ENCODE measurements around the gene SPINT4. TPM values are rescaled to one million over a fixed set of nuclear protein-coding genes. Genes with fewer than 3 reads are reported as not detected.

SPINT4 gene
- total RNA-seq, 1 experiment from 2014 or later, result not detected

- no peak for ATAC-seq
- intact Hi-C loops (cut with micrococcal nuclease), result loop anchor here (10.0 kb wide), 1 partner anchor 141 kb away; the partner anchor contains the start of gene WFDC10A
- Histone ChIP-seq H3K27ac (ENCODE audit: low read length) (no peak overlapping the region), H3F3A (ENCODE audit: low read length, unreplicated experiment) (no peaks in the 10 kb centered on the region), H3K79me2 (ENCODE audit: low read length) (no peaks in the 10 kb centered on the region), H3K9me3 (ENCODE audit: low read length) (no peaks in the 10 kb centered on the region), H3K4me3 (ENCODE audit: low read length) (no peak overlapping the region), H3K9me2 (replicated peaks; ENCODE audit: low read length) (no peaks in the 10 kb centered on the region), H3K4me2 (ENCODE audit: low read length) (no peak overlapping the region), H3K4me1 (ENCODE audit: insufficient read depth, low read length) (no peaks in the 10 kb centered on the region), H3K27me3 (ENCODE audit: low read length) (no peaks in the 10 kb centered on the region), H3K36me3 (ENCODE audit: low read depth, low read length) (no peaks in the 10 kb centered on the region), H3K9ac (ENCODE audit: low read length) (no peak overlapping the region), H4K20me1 (ENCODE audit: low read length) (no peaks in the 10 kb centered on the region), H2AFZ (ENCODE audit: low read length) (no peak overlapping the region)
- no peak for DNase-seq
- CTCF ChIA-PET, result interaction anchor here (0.6 kb wide), 1 partner anchor 136 kb away, joined by 3 read pairs; the partner anchor contains the start of gene WFDC10A
- BruUV-seq (replicated peaks), result no TSS peak
- POLR2A ChIA-PET (ENCODE audit: unreplicated experiment), result no interaction called here
- TF ChIP-seq EZH2phosphoT487 (IDR thresholded peaks at IDR 0.05; ENCODE audit: borderline replicate concordance, low read length) (no peak), EZH2 (IDR thresholded peaks at IDR 0.05; ENCODE audit: low read length, unreplicated experiment) (no peak)
Observed at GRCh38 chr20:45765307-45765875, 43.2 kb downstream of the SPINT4 start.

DNA sequence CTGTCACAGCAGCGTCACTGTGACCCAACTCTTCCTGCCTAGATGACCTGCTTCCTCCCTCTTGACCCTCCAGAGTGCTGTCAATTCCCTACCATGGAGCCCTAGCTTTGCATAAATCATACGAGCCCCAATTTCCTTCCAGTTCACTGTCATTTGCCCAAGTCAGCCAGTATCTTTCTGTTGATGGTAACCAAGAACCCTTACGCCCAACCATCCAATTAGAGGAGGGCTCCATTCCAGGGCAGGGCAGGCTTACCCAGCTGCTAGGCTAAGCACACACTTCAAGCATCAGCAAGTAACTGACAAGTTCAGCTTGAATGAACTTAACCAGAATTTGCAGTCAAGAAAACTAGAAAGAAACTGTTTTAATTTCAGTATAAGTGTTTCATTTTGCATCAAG lies 43.8 kb downstream of the SPINT4 start:
- CTCF ChIA-PET, result no interaction called here
- no peak overlapping the region for H3K4me2 ChIP-seq (ENCODE audit: low read length)
- H3F3A ChIP-seq (ENCODE audit: low read length, unreplicated experiment), result no peaks in the 10 kb centered on the region
- H4K20me1 ChIP-seq (ENCODE audit: low read length), result no peaks in the 10 kb centered on the region
- POLR2A ChIA-PET (ENCODE audit: unreplicated experiment), result no interaction called here
- TF ChIP-seq, protein P1, sequence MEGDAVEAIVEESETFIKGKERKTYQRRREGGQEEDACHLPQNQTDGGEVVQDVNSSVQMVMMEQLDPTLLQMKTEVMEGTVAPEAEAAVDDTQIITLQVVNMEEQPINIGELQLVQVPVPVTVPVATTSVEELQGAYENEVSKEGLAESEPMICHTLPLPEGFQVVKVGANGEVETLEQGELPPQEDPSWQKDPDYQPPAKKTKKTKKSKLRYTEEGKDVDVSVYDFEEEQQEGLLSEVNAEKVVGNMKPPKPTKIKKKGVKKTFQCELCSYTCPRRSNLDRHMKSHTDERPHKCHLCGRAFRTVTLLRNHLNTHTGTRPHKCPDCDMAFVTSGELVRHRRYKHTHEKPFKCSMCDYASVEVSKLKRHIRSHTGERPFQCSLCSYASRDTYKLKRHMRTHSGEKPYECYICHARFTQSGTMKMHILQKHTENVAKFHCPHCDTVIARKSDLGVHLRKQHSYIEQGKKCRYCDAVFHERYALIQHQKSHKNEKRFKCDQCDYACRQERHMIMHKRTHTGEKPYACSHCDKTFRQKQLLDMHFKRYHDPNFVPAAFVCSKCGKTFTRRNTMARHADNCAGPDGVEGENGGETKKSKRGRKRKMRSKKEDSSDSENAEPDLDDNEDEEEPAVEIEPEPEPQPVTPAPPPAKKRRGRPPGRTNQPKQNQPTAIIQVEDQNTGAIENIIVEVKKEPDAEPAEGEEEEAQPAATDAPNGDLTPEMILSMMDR (conservative IDR thresholded peaks at IDR 0.05; ENCODE audit: low read depth, low read length), result no peak
- BruUV-seq (replicated peaks), result no TSS peak
- no peak for DNase-seq
- no peaks in the 10 kb centered on the region for H3K36me3 ChIP-seq (ENCODE audit: low read depth, low read length)
- intact Hi-C loops (cut with micrococcal nuclease), result loop anchor here (10.0 kb wide), 1 partner anchor 141 kb away; the partner anchor contains the start of gene WFDC10A
- H3K9me2 ChIP-seq (replicated peaks; ENCODE audit: low read length), result no peaks in the 10 kb centered on the region
- ATAC-seq, result no peak
- H2AFZ ChIP-seq (ENCODE audit: low read length), result no peak overlapping the region
- H3K9ac ChIP-seq (ENCODE audit: low read length), result no peak overlapping the region
- H3K79me2 ChIP-seq (ENCODE audit: low read length), result no peaks in the 10 kb centered on the region
- no peaks in the 10 kb centered on the region for H3K4me1 ChIP-seq (ENCODE audit: insufficient read depth, low read length)
- no peak overlapping the region for H3K4me3 ChIP-seq (ENCODE audit: low read length)
- no peak overlapping the region for H3K27ac ChIP-seq (ENCODE audit: low read length)
- no peaks in the 10 kb centered on the region for H3K27me3 ChIP-seq (ENCODE audit: low read length)
- H3K9me3 ChIP-seq (ENCODE audit: low read length), result no peaks in the 10 kb centered on the region

GRCh38 chr20:45768479-45768878 lies 46.3 kb downstream of the SPINT4 start:
- H3K27ac ChIP-seq (ENCODE audit: low read length), result no peak overlapping the region
- no peak for TF ChIP-seq EZH2 (IDR thresholded peaks at IDR 0.05; ENCODE audit: low read length, unreplicated experiment)
- TF ChIP-seq EZH2phosphoT487 (IDR thresholded peaks at IDR 0.05; ENCODE audit: borderline replicate concordance, low read length), result no peak
- TF ChIP-seq, protein P1 (conservative IDR thresholded peaks at IDR 0.05; ENCODE audit: low read depth, low read length), result no peak
- H3K27me3 ChIP-seq (ENCODE audit: low read length), result no peaks in the 10 kb centered on the region
- H3K9ac ChIP-seq (ENCODE audit: low read length), result no peak overlapping the region
- ATAC-seq (no peak), DNase-seq (no peak)
- no peaks in the 10 kb centered on the region for H3K9me2 ChIP-seq (replicated peaks; ENCODE audit: low read length)
- H4K20me1 ChIP-seq (ENCODE audit: low read length), result no peaks in the 10 kb centered on the region
- H3K9me3 ChIP-seq (ENCODE audit: low read length), result no peaks in the 10 kb centered on the region
- H3K4me2 ChIP-seq (ENCODE audit: low read length), result no peak overlapping the region
- no peaks in the 10 kb centered on the region for H3K79me2 ChIP-seq (ENCODE audit: low read length)
- H3K36me3 ChIP-seq (ENCODE audit: low read depth, low read length), result no peaks in the 10 kb centered on the region
- no peak overlapping the region for H2AFZ ChIP-seq (ENCODE audit: low read length)
- POLR2A ChIA-PET (ENCODE audit: unreplicated experiment), result no interaction called here
- intact Hi-C loops (cut with micrococcal nuclease), result loop anchor here (10.0 kb wide), 1 partner anchor 144 kb away; the partner anchor contains the start of gene WFDC10A
- no peak overlapping the region for H3K4me3 ChIP-seq (ENCODE audit: low read length)
- peaks cover 4% of the 10 kb centered on the region for H3K4me1 ChIP-seq (ENCODE audit: insufficient read depth, low read length)
- no TSS peak for BruUV-seq (replicated peaks)
- CTCF ChIA-PET, result no interaction called here
- no peaks in the 10 kb centered on the region for H3F3A ChIP-seq (ENCODE audit: low read length, unreplicated experiment)

All from PC-3 (cell line).